LNCaP clone FGC (cell line): ENCODE measurements around the gene PCYT2.

Experiments
- DNase-seq: peaks from one replicate; pipeline ENCODE4 v3.0.0-alpha.2; 2011; ENCODE audit warnings: low read depth
- H3K4me3 ChIP-seq: 2 replicates; pipeline ENCODE4 v1.5.1; 2011; ENCODE audit warnings: mild to moderate bottlenecking, low read depth, low read length, control low read depth
- TF ChIP-seq, protein P1 (sequence below): IDR thresholded peaks from 2 replicates; pipeline ENCODE4 v1.5.1; 2012; ENCODE audit warnings: mild to moderate bottlenecking; ENCODE audit not compliant: control insufficient read depth, insufficient read depth; ENCODE audit errors: extremely low read depth

PCYT2 gene

GRCh38 chr17:81909231-81909630 lies 2.0 kb downstream of the PCYT2 start:
- no peak for DNase-seq
- H3K4me3 ChIP-seq, result no peak overlapping the region; the same call in 1 of the 2 replicates
- TF ChIP-seq, protein P1, sequence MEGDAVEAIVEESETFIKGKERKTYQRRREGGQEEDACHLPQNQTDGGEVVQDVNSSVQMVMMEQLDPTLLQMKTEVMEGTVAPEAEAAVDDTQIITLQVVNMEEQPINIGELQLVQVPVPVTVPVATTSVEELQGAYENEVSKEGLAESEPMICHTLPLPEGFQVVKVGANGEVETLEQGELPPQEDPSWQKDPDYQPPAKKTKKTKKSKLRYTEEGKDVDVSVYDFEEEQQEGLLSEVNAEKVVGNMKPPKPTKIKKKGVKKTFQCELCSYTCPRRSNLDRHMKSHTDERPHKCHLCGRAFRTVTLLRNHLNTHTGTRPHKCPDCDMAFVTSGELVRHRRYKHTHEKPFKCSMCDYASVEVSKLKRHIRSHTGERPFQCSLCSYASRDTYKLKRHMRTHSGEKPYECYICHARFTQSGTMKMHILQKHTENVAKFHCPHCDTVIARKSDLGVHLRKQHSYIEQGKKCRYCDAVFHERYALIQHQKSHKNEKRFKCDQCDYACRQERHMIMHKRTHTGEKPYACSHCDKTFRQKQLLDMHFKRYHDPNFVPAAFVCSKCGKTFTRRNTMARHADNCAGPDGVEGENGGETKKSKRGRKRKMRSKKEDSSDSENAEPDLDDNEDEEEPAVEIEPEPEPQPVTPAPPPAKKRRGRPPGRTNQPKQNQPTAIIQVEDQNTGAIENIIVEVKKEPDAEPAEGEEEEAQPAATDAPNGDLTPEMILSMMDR, result no peak

GRCh38 chr17:81908793-81909192 lies 2.4 kb downstream of the PCYT2 start:
- H3K4me3 ChIP-seq, result no peak overlapping the region
- DNase-seq, result no peak
- TF ChIP-seq, protein P1, result no peak

- DNase-seq, result no peak
- TF ChIP-seq, protein P1, result no peak
- H3K4me3 ChIP-seq, result no peak overlapping the region
These were observed 3.7 kb downstream of the PCYT2 start for GRCh38 chr17:81907219-81908145.

GRCh38 chr17:81906476-81907218 lies 4.6 kb downstream of the PCYT2 start:
- no peak overlapping the region for H3K4me3 ChIP-seq
- TF ChIP-seq, protein P1, result no peak
- DNase-seq, result no peak

GRCh38 chr17:81905993-81906392 lies 5.2 kb downstream of the PCYT2 start:
- TF ChIP-seq, protein P1, result no peak
- no peak for DNase-seq
- no peak overlapping the region for H3K4me3 ChIP-seq

DNA sequence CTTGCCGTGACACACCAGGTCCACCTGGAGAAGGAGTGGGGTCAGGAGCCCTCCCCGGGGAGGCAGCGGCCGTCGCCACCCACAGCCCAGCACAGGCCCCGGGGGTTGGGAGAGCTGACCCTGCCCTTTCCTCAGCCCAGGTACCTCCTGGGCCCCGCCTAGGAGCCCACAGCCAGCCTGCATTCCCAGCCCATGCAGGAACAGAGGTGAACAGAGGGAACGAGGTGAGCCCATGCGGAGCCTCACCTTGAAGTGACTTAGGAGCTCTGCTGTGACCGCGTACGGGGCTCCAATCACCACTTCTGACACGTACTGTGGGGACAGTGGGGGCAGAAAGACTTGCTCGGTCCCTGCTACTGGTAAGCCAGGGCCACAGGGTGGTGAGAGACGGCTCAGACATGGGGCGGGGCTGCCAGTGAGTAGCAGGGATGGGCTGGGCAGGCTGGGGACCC lies 5.7 kb downstream of the PCYT2 start:
- H3K4me3 ChIP-seq, result no peak overlapping the region

More for the DNA sequence above, 5.7 kb downstream of the PCYT2 start:
- no peak for DNase-seq
- TF ChIP-seq, protein P1, result no peak
